Uterus (tissue), 4 donors: Measurements from ENCODE around the gene TYRP1. TPM values are rescaled to one million over a fixed set of nuclear protein-coding genes. Genes with fewer than 3 reads are reported as not detected.

ENCODE experiments used
- DNase-seq, 2 donors: peaks; one replicate each; pipeline ENCODE4 v3.0.0-alpha.2; 2019 to 2020
- H3K27ac ChIP-seq, 2 donors: fragments of 200-600 bp; sonication (generic); 1 replicate in 1 of 2; 2 replicates in 1 of 2; pipeline ENCODE4 v1.5.1; 2016 to 2018
- H3K27me3 ChIP-seq, 2 donors: fragments of 200-600 bp; sonication (generic); one replicate each; pipeline ENCODE4 v1.5.1; 2018 to 2019; ENCODE audit warnings: control low read depth in 1 of 2
- H3K36me3 ChIP-seq, 2 donors: fragments of 200-600 bp; sonication (generic); one replicate each; pipeline ENCODE4 v1.5.1; 2019; ENCODE audit warnings: control low read depth in 1 of 2
- H3K4me1 ChIP-seq, 2 donors: fragments of 200-600 bp; sonication (generic); one replicate each; pipeline ENCODE4 v1.5.1; 2018 to 2019; ENCODE audit warnings: control low read depth in 1 of 2
- H3K4me3 ChIP-seq, 2 donors: fragments of 200-600 bp; sonication (generic); 1 replicate in 1 of 2; 2 replicates in 1 of 2; pipeline ENCODE4 v1.5.1; 2018 to 2019; ENCODE audit warnings: mild to moderate bottlenecking in 1 of 2
- H3K9me3 ChIP-seq, 2 donors: fragments of 200-600 bp; sonication (generic); one replicate each; pipeline ENCODE4 v1.5.1; 2019; ENCODE audit warnings: control low read depth in 1 of 2
- CTCF ChIP-seq, 4 experiments: fragments of 200-600 bp in 2 of 4; fragments of 450-650 bp in 2 of 4; sonication (generic) in 2 of 4; IDR thresholded peaks; one replicate each; pipeline ENCODE4 v1.5.1; 2016 to 2019; ENCODE audit warnings: antibody characterized with exemption in 4 of 4, mild to moderate bottlenecking in 2 of 4, moderate library complexity in 1 of 4
- POLR2A ChIP-seq, 2 donors: fragments of 450-650 bp; IDR thresholded peaks; one replicate each; pipeline ENCODE4 v1.6.1; 2016; ENCODE audit warnings: antibody characterized with exemption in 2 of 2, mild to moderate bottlenecking in 1 of 2, moderate library complexity in 1 of 2
- intact Hi-C: fragments of 100-400 bp; cut with DNase I; formaldehyde crosslinking; loops from one replicate; pipeline ENCODE4 v1.15.1; 2023; ENCODE audit warnings: low total_unique reads
- total RNA-seq, 4 donors: library from RNA; depleted of rRNA in 3 of 4; stranded (reverse); fragments of >200 nt in 3 of 4; gene quantifications; one replicate each; pipeline versions ENCODE4 v1.1.0 to v1.2.4, GENCODE V29; 2014 to 2023
- donor health status: DM: yes; HTN: yes; CAD: no.

Gene TYRP1
- total RNA-seq, 4 donors from 2014 or later: 0.24 to 1.2 TPM; not detected in 2

- no peaks in the 10 kb centered on the region for H3K4me1 ChIP-seq
- H3K9me3 ChIP-seq: no peaks in the 10 kb centered on the region
- DNase-seq: no peak
- no peaks in the 10 kb centered on the region for H3K27me3 ChIP-seq
- intact Hi-C loops: no loop called here
- TF ChIP-seq CTCF (IDR thresholded peaks at IDR 0.05) (no peak), POLR2A (IDR thresholded peaks at IDR 0.05) (no peak)
- no peaks in the 10 kb centered on the region for H3K36me3 ChIP-seq
- no peak overlapping the region for H3K4me3 ChIP-seq
- no peak overlapping the region for H3K27ac ChIP-seq
Measured at GRCh38 chr9:12701126-12701525, 7.9 kb downstream of the TYRP1 start.

- intact Hi-C loops: no loop called here
Measured at GRCh38 chr9:12702160-12702758, 9.1 kb downstream of the TYRP1 start.

GRCh38 chr9:12703996-12704395, 10.8 kb downstream of the TYRP1 start:
- H3K27me3 ChIP-seq: no peaks in the 10 kb centered on the region
- H3K9me3 ChIP-seq: no peaks in the 10 kb centered on the region
- no peak for TF ChIP-seq CTCF (IDR thresholded peaks at IDR 0.05)
- intact Hi-C loops: no loop called here
- no peak overlapping the region for H3K4me3 ChIP-seq
- H3K4me1 ChIP-seq: no peaks in the 10 kb centered on the region
- no peak overlapping the region for H3K27ac ChIP-seq
- H3K36me3 ChIP-seq: no peaks in the 10 kb centered on the region
- DNase-seq: no peak

More at GRCh38 chr9:12702160-12702758, 9.1 kb downstream of the TYRP1 start:
- H3K27me3 ChIP-seq: no peaks in the 10 kb centered on the region
- H3K4me3 ChIP-seq: no peak overlapping the region
- no peak overlapping the region for H3K27ac ChIP-seq
- TF ChIP-seq POLR2A (IDR thresholded peaks at IDR 0.05) (no peak), CTCF (IDR thresholded peaks at IDR 0.05) (peak in 3 of 4 experiments; percentile 29 to 35 (median 30))
- no peaks in the 10 kb centered on the region for H3K36me3 ChIP-seq
- H3K9me3 ChIP-seq: no peaks in the 10 kb centered on the region
- H3K4me1 ChIP-seq: no peaks in the 10 kb centered on the region
- DNase-seq: peak; percentile 19 to 37

- H3K9me3 ChIP-seq: no peaks in the 10 kb centered on the region
- H3K4me1 ChIP-seq: no peaks in the 10 kb centered on the region
- no peak overlapping the region for H3K4me3 ChIP-seq
- H3K27me3 ChIP-seq: no peaks in the 10 kb centered on the region
- no peak overlapping the region for H3K27ac ChIP-seq
- intact Hi-C loops: no loop called here
- DNase-seq: no peak
- no peak for TF ChIP-seq POLR2A (IDR thresholded peaks at IDR 0.05)
- no peak for TF ChIP-seq CTCF (IDR thresholded peaks at IDR 0.05)
- H3K36me3 ChIP-seq: no peaks in the 10 kb centered on the region
Measured at GRCh38 chr9:12705738-12706391, 12.7 kb downstream of the TYRP1 start.

- Histone ChIP-seq H3K27ac (no peak overlapping the region), H3K4me1 (no peaks in the 10 kb centered on the region), H3K27me3 (no peaks in the 10 kb centered on the region), H3K4me3 (no peak overlapping the region), H3K36me3 (no peaks in the 10 kb centered on the region), H3K9me3 (no peaks in the 10 kb centered on the region)
- no peak for TF ChIP-seq CTCF (IDR thresholded peaks at IDR 0.05)
- intact Hi-C loops: no loop called here
- DNase-seq: no peak
Measured at GRCh38 chr9:12708562-12709298, 15.5 kb downstream of the TYRP1 start.
